RWPE2 (cell line): ENCODE measurements around the gene CACNA1E.
"Not testable (repeated sequence)": the region's sequence is repeated elsewhere in the genome, so short reads cannot be mapped to it uniquely, and the experiment has no call there.

Experiments
- ATAC-seq: fragments of 200-7000 bp; cut with Tn5 transposase; 3 replicates; pipeline ENCODE4 v1.9.1; 2021; ENCODE audit warnings: low read depth
- DNase-seq: peaks from one replicate; pipeline ENCODE4 v3.0.0-alpha.2; 2020; ENCODE audit warnings: low spot score
- H3K27ac ChIP-seq: fragments of 450-650 bp; 2 replicates; pipeline ENCODE4 v1.5.1; 2017; ENCODE audit warnings: mild to moderate bottlenecking; ENCODE audit not compliant: poor library complexity, severe bottlenecking
- H3K27me3 ChIP-seq: fragments of 250-450 bp; sonication (Bioruptor Pico); 2 replicates; pipeline ENCODE4 v1.5.1; 2021; ENCODE audit warnings: mild to moderate bottlenecking, moderate library complexity; ENCODE audit not compliant: insufficient read depth, poor library complexity, severe bottlenecking
- H3K36me3 ChIP-seq: fragments of 250-450 bp; sonication (Bioruptor Pico); 2 replicates; pipeline ENCODE4 v1.5.1; 2020; ENCODE audit warnings: low read depth, mild to moderate bottlenecking, moderate library complexity
- H3K4me1 ChIP-seq: fragments of 250-450 bp; sonication (Bioruptor Pico); 2 replicates; pipeline ENCODE4 v1.5.1; 2021; ENCODE audit warnings: mild to moderate bottlenecking, moderate library complexity; ENCODE audit not compliant: insufficient read depth, poor library complexity, severe bottlenecking
- H3K4me3 ChIP-seq: fragments of 250-450 bp; sonication (Bioruptor Pico); 2 replicates; pipeline ENCODE4 v1.5.1; 2021; ENCODE audit warnings: mild to moderate bottlenecking, moderate library complexity; ENCODE audit not compliant: severe bottlenecking
- H3K9me3 ChIP-seq: fragments of 250-450 bp; sonication (Bioruptor Pico); 2 replicates; pipeline ENCODE4 v1.5.1; 2021; ENCODE audit warnings: mild to moderate bottlenecking, moderate library complexity; ENCODE audit not compliant: severe bottlenecking
- TF ChIP-seq, protein P1 (sequence below): fragments of 450-650 bp; IDR thresholded peaks from one replicate; pipeline ENCODE4 v1.5.1; 2017; ENCODE audit warnings: mild to moderate bottlenecking, moderate library complexity; ENCODE audit not compliant: poor library complexity, severe bottlenecking

The CACNA1E gene

GRCh38 chr1:181517181-181517875 lies 34.0 kb downstream of the CACNA1E start:
- H3K27ac ChIP-seq: no peak overlapping the region
- H3K4me1 ChIP-seq: no peaks in the 10 kb centered on the region
- no peaks in the 10 kb centered on the region for H3K9me3 ChIP-seq
- no peak for ATAC-seq
- no peak overlapping the region for H3K4me3 ChIP-seq
- TF ChIP-seq, protein P1, sequence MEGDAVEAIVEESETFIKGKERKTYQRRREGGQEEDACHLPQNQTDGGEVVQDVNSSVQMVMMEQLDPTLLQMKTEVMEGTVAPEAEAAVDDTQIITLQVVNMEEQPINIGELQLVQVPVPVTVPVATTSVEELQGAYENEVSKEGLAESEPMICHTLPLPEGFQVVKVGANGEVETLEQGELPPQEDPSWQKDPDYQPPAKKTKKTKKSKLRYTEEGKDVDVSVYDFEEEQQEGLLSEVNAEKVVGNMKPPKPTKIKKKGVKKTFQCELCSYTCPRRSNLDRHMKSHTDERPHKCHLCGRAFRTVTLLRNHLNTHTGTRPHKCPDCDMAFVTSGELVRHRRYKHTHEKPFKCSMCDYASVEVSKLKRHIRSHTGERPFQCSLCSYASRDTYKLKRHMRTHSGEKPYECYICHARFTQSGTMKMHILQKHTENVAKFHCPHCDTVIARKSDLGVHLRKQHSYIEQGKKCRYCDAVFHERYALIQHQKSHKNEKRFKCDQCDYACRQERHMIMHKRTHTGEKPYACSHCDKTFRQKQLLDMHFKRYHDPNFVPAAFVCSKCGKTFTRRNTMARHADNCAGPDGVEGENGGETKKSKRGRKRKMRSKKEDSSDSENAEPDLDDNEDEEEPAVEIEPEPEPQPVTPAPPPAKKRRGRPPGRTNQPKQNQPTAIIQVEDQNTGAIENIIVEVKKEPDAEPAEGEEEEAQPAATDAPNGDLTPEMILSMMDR: no peak
- H3K27me3 ChIP-seq: no peaks in the 10 kb centered on the region
- H3K36me3 ChIP-seq: no peaks in the 10 kb centered on the region
- no peak for DNase-seq

- H3K4me3 ChIP-seq: no peak overlapping the region
- H3K4me1 ChIP-seq: no peaks in the 10 kb centered on the region
- no peak overlapping the region for H3K27ac ChIP-seq
- DNase-seq (no peak), ATAC-seq (no peak)
- H3K27me3 ChIP-seq: no peaks in the 10 kb centered on the region
- TF ChIP-seq, protein P1: no peak
- no peaks in the 10 kb centered on the region for H3K9me3 ChIP-seq
- no peaks in the 10 kb centered on the region for H3K36me3 ChIP-seq
Measured at GRCh38 chr1:181518152-181518551, 34.8 kb downstream of the CACNA1E start.

GRCh38 chr1:181522864-181523263 lies 39.5 kb downstream of the CACNA1E start:
- Histone ChIP-seq H3K4me3 (no peak overlapping the region), H3K36me3 (no peaks in the 10 kb centered on the region), H3K27ac (no peak overlapping the region), H3K27me3 (no peaks in the 10 kb centered on the region), H3K4me1 (no peaks in the 10 kb centered on the region), H3K9me3 (no peaks in the 10 kb centered on the region)
- DNase-seq (no peak), ATAC-seq (no peak)
- TF ChIP-seq, protein P1: no peak

- DNase-seq (no peak), ATAC-seq (no peak)
- no peak overlapping the region for H3K4me3 ChIP-seq
- no peaks in the 10 kb centered on the region for H3K36me3 ChIP-seq
- no peaks in the 10 kb centered on the region for H3K9me3 ChIP-seq
- no peaks in the 10 kb centered on the region for H3K4me1 ChIP-seq
- no peaks in the 10 kb centered on the region for H3K27me3 ChIP-seq
- TF ChIP-seq, protein P1: no peak
- no peak overlapping the region for H3K27ac ChIP-seq
Measured at GRCh38 chr1:181525104-181525721, 41.9 kb downstream of the CACNA1E start.

GRCh38 chr1:181528241-181528640 lies 44.9 kb downstream of the CACNA1E start:
- H3K27me3 ChIP-seq, H3K4me1 ChIP-seq, H3K27ac ChIP-seq, ATAC-seq, DNase-seq, H3K4me3 ChIP-seq, H3K36me3 ChIP-seq, H3K9me3 ChIP-seq: not testable (repeated sequence)
